Neural cell (in vitro differentiated cells): ENCODE results near the gene ENAH. TPM values are rescaled to one million over a fixed set of nuclear protein-coding genes. Genes with fewer than 3 reads are reported as not detected.

ENCODE experiments used
- H2AFZ ChIP-seq: fragments of 200-600, 300-800 bp; sonication (generic), shearing (Covaris generic); 2 replicates; pipeline ENCODE4 v1.6.0; 2014; ENCODE audit warnings: low read depth, mild to moderate bottlenecking, antibody characterized with exemption, low read length, moderate library complexity
- H3F3A ChIP-seq: fragments of 200-600 bp; shearing (Covaris generic); 2 replicates; pipeline ENCODE4 v1.6.1; 2016; ENCODE audit warnings: mild to moderate bottlenecking, moderate library complexity, mixed read lengths, antibody characterized with exemption, low read length; ENCODE audit not compliant: insufficient read depth, poor library complexity, severe bottlenecking
- H3K27ac ChIP-seq: fragments of 200-600, 300-800 bp; sonication (generic), shearing (Covaris generic); 2 replicates; pipeline ENCODE4 v1.5.1; 2014; ENCODE audit warnings: mild to moderate bottlenecking, low read length, moderate library complexity
- H3K27me3 ChIP-seq: fragments of 300-800, 200-600 bp; sonication (generic), shearing (Covaris generic); 2 replicates; pipeline ENCODE4 v1.6.0; 2014; ENCODE audit warnings: mild to moderate bottlenecking, low read depth, low read length, moderate library complexity; ENCODE audit not compliant: insufficient read depth
- H3K36me3 ChIP-seq: fragments of 300-800, 200-600 bp; sonication (generic), shearing (Covaris generic); 2 replicates; pipeline ENCODE4 v1.5.1; 2014; ENCODE audit warnings: mild to moderate bottlenecking, antibody characterized with exemption, low read length, moderate library complexity; ENCODE audit not compliant: insufficient read depth
- H3K4me2 ChIP-seq: fragments of 300-800, 200-600 bp; sonication (generic), shearing (Covaris generic); 2 replicates; pipeline ENCODE4 v1.6.0; 2014; ENCODE audit warnings: mild to moderate bottlenecking, low read length
- H3K4me3 ChIP-seq: fragments of 300-800, 200-600 bp; sonication (generic), shearing (Covaris generic); 2 replicates; pipeline ENCODE4 v1.5.1; 2014; ENCODE audit warnings: mild to moderate bottlenecking, low read length, moderate library complexity
- H3K79me2 ChIP-seq: fragments of 200-600 bp; shearing (Covaris generic); replicated peaks from 2 replicates; pipeline ENCODE4 v1.6.0; 2014; ENCODE audit warnings: mild to moderate bottlenecking, low read length, moderate library complexity; ENCODE audit not compliant: insufficient read depth
- H3K9ac ChIP-seq: fragments of 300-800, 200-600 bp; sonication (generic), shearing (Covaris generic); 2 replicates; pipeline ENCODE4 v1.6.1; 2016; ENCODE audit warnings: mild to moderate bottlenecking, low read length, mixed read lengths
- H3K9me2 ChIP-seq: fragments of 200-600 bp; shearing (Covaris generic); 2 replicates; pipeline ENCODE4 v1.6.1; 2016; ENCODE audit warnings: mild to moderate bottlenecking, low read length, mixed read lengths; ENCODE audit not compliant: insufficient read depth
- H3K9me3 ChIP-seq: fragments of 200-600, 300-800 bp; sonication (generic), shearing (Covaris generic); 2 replicates; pipeline ENCODE4 v1.6.1; 2016; ENCODE audit warnings: mild to moderate bottlenecking, mixed run types, low read length, moderate library complexity, mixed read lengths
- H4K20me1 ChIP-seq: fragments of 200-600 bp; shearing (Covaris generic); 2 replicates; pipeline ENCODE4 v1.6.1; 2016; ENCODE audit warnings: mild to moderate bottlenecking, mixed run types; ENCODE audit not compliant: insufficient read depth
- EP300 ChIP-seq: fragments of 450-650 bp; conservative IDR thresholded peaks from 2 replicates; pipeline ENCODE4 v1.6.1; 2014; ENCODE audit warnings: antibody characterized with exemption, mild to moderate bottlenecking, moderate library complexity; ENCODE audit not compliant: poor library complexity, severe bottlenecking
- EZH2 ChIP-seq: fragments of 200-600, 300-800 bp; shearing (Covaris generic), sonication (generic); IDR thresholded peaks from 2 replicates; pipeline ENCODE4 v1.6.1; 2014; ENCODE audit warnings: antibody characterized with exemption, low read length, borderline replicate concordance, mild to moderate bottlenecking; ENCODE audit not compliant: insufficient read depth, poor library complexity, severe bottlenecking
- MXI1 ChIP-seq: fragments of 450-650 bp; conservative IDR thresholded peaks from 2 replicates; pipeline ENCODE4 v1.6.1; 2014; ENCODE audit warnings: antibody characterized with exemption, mild to moderate bottlenecking; ENCODE audit not compliant: poor library complexity, severe bottlenecking
- POLR2AphosphoS5 ChIP-seq: IDR thresholded peaks from 2 replicates; pipeline ENCODE4 v1.6.1; 2012
- RAD21 ChIP-seq: fragments of 450-650 bp; conservative IDR thresholded peaks from 2 replicates; pipeline ENCODE4 v1.6.1; 2014; ENCODE audit warnings: antibody characterized with exemption, mild to moderate bottlenecking, moderate library complexity
- SMC3 ChIP-seq: fragments of 450-650 bp; conservative IDR thresholded peaks from 2 replicates; pipeline ENCODE4 v1.6.1; 2014; ENCODE audit warnings: antibody characterized with exemption, mild to moderate bottlenecking, moderate library complexity; ENCODE audit not compliant: poor library complexity
- TAF1 ChIP-seq: IDR thresholded peaks from 2 replicates; pipeline ENCODE4 v1.6.1; 2012; ENCODE audit warnings: low read depth
- polyA plus RNA-seq: library from polyadenylated mRNA; depleted of rRNA; stranded (reverse); fragments of >200 nt; gene quantifications from 2 replicates; pipeline ENCODE4 v1.2.3, GENCODE V29; 2014
- TF ChIP-seq, protein P1 (sequence below): fragments of 450-650 bp; IDR thresholded peaks from 2 replicates; pipeline ENCODE4 v1.5.1; 2014; ENCODE audit warnings: antibody characterized with exemption, mild to moderate bottlenecking, moderate library complexity; ENCODE audit not compliant: poor library complexity, severe bottlenecking
- TF ChIP-seq, protein P2 (sequence below): IDR thresholded peaks from 2 replicates; pipeline ENCODE4 v1.6.1; 2012; ENCODE audit warnings: borderline replicate concordance

ENAH gene
- polyA plus RNA-seq, 1 donor from 2014 or later: 58.4 TPM

DNA sequence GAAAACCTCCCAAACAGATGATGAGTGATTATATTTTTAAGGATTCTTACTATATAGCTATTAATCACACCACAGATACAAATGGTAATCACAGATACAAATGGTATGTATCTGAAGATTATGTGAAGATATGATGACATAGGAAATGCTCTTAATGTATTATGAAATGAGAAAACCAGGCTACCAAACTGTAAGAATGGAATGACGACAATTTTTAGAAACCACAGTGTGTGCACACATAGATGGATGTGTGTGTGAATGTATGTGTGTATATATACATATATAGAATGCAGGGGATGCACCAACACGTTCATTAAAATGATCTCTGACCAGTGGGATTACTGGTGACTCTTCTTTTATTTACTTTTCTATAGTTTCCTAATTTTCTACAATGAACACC lies 21.5 kb upstream of the ENAH start:
- no peaks in the 10 kb centered on the region for H3K79me2 ChIP-seq
- no peak overlapping the region for H3K27ac ChIP-seq
- TF ChIP-seq TAF1 (no peak), EZH2 (no peak), EP300 (no peak), SMC3 (no peak), RAD21 (no peak), MXI1 (no peak), POLR2AphosphoS5 (no peak)
- TF ChIP-seq, protein P1, sequence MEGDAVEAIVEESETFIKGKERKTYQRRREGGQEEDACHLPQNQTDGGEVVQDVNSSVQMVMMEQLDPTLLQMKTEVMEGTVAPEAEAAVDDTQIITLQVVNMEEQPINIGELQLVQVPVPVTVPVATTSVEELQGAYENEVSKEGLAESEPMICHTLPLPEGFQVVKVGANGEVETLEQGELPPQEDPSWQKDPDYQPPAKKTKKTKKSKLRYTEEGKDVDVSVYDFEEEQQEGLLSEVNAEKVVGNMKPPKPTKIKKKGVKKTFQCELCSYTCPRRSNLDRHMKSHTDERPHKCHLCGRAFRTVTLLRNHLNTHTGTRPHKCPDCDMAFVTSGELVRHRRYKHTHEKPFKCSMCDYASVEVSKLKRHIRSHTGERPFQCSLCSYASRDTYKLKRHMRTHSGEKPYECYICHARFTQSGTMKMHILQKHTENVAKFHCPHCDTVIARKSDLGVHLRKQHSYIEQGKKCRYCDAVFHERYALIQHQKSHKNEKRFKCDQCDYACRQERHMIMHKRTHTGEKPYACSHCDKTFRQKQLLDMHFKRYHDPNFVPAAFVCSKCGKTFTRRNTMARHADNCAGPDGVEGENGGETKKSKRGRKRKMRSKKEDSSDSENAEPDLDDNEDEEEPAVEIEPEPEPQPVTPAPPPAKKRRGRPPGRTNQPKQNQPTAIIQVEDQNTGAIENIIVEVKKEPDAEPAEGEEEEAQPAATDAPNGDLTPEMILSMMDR: no peak
- TF ChIP-seq, protein P2, sequence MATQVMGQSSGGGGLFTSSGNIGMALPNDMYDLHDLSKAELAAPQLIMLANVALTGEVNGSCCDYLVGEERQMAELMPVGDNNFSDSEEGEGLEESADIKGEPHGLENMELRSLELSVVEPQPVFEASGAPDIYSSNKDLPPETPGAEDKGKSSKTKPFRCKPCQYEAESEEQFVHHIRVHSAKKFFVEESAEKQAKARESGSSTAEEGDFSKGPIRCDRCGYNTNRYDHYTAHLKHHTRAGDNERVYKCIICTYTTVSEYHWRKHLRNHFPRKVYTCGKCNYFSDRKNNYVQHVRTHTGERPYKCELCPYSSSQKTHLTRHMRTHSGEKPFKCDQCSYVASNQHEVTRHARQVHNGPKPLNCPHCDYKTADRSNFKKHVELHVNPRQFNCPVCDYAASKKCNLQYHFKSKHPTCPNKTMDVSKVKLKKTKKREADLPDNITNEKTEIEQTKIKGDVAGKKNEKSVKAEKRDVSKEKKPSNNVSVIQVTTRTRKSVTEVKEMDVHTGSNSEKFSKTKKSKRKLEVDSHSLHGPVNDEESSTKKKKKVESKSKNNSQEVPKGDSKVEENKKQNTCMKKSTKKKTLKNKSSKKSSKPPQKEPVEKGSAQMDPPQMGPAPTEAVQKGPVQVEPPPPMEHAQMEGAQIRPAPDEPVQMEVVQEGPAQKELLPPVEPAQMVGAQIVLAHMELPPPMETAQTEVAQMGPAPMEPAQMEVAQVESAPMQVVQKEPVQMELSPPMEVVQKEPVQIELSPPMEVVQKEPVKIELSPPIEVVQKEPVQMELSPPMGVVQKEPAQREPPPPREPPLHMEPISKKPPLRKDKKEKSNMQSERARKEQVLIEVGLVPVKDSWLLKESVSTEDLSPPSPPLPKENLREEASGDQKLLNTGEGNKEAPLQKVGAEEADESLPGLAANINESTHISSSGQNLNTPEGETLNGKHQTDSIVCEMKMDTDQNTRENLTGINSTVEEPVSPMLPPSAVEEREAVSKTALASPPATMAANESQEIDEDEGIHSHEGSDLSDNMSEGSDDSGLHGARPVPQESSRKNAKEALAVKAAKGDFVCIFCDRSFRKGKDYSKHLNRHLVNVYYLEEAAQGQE: no peak
- H3K27me3 ChIP-seq: no peaks in the 10 kb centered on the region
- H4K20me1 ChIP-seq: no peaks in the 10 kb centered on the region
- no peak overlapping the region for H3K9ac ChIP-seq
- H3K36me3 ChIP-seq: no peaks in the 10 kb centered on the region
- no peak overlapping the region for H3K4me3 ChIP-seq
- no peaks in the 10 kb centered on the region for H3K9me2 ChIP-seq
- H2AFZ ChIP-seq: no peak overlapping the region
- no peaks in the 10 kb centered on the region for H3F3A ChIP-seq
- no peak overlapping the region for H3K4me2 ChIP-seq
- no peaks in the 10 kb centered on the region for H3K9me3 ChIP-seq

DNA sequence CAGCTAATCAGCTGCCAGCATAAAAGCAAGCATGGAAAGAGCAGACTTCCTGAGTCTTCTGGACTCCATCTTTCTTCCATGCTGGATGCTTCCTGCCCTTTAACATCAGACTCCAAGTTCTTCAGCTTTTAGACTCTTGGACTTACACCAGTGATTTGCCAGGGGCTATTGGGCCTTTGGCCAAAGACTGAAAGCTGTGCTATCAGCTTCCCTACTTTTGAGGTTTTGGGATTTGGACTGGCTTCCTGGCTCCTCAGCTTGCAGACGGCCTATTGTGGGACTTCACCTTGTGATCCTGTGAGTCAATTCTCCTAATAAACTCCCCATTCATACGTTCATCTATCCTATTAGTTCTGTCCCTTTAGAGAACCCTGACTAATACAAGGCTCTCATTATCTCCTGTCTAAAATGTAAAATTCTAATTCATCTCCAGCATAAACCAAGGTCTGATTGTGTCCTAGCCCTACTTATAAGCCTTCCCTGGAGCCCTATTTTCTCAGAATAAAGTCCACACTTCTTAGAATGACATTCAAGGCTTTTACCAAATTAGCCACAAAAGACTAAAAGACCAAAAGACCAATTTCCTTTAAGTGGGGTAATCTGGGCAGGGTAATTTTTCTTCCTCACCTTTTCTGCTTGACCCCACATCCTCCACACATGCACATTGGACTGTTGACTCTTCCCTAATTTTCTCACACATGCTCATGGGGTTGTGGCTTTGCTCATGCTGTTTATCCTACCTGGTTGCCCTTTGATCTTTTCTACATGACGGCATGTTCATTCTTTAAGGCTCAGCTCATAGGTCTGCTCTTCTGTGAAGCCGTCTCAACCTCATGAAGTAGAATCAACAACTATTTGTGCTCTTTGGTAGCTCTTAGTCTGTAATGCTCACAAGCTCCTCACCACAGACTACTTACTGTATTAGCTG lies 18.1 kb upstream of the ENAH start:
- TF ChIP-seq, protein P2: no peak
- TF ChIP-seq EP300 (no peak), RAD21 (no peak), TAF1 (no peak), EZH2 (no peak), MXI1 (no peak), SMC3 (no peak)
- TF ChIP-seq, protein P1: no peak
- no peaks in the 10 kb centered on the region for H3K9me3 ChIP-seq
- H3K4me2 ChIP-seq: no peak overlapping the region
- H2AFZ ChIP-seq: no peak overlapping the region
- no peaks in the 10 kb centered on the region for H3K27me3 ChIP-seq
- H4K20me1 ChIP-seq: no peaks in the 10 kb centered on the region
- H3K79me2 ChIP-seq: no peaks in the 10 kb centered on the region
- no peaks in the 10 kb centered on the region for H3K36me3 ChIP-seq
- no peaks in the 10 kb centered on the region for H3F3A ChIP-seq
- H3K9ac ChIP-seq: no peak overlapping the region
- H3K4me3 ChIP-seq: no peak overlapping the region
- H3K27ac ChIP-seq: no peak overlapping the region
- no peaks in the 10 kb centered on the region for H3K9me2 ChIP-seq
